Measurements from ENCODE around the gene HOMER1.

DNA sequence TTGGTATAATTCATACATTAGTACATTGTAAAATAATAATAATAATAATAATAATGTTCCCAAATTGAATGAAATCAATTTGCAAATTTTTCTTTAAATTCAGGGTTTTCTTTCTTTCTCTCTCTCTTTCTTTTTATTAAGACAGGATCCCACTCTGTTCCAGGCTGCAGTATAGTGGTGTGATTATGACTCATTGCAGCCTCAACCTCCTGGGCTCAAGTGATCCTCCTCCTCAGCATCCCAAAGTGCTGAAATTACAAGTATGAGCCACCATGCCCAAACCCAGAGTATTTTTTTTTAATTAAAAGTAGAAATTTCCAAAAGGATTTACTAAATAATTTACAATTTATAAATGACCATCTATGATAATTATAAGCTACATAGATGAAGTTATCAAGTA, 117.7 kb downstream of the HOMER1 start:
- no peak for TF ChIP-seq POLR2A (IDR thresholded peaks at IDR 0.05)
- no peak for TF ChIP-seq CTCF (IDR thresholded peaks at IDR 0.05)
